Vagina (tissue), 2 donors: ENCODE data around the gene TJP2. TPM values are rescaled to one million over a fixed set of nuclear protein-coding genes. Genes with fewer than 3 reads are reported as not detected.

Experiments used
- DNase-seq, 2 donors: peaks; one replicate each; pipeline ENCODE4 v3.0.0-alpha.2; 2017; ENCODE audit errors: extremely low spot score in 2 of 2
- H3K27ac ChIP-seq: fragments of 200-600 bp; sonication (generic); one replicate; pipeline ENCODE4 v1.5.1; 2019
- H3K27me3 ChIP-seq: fragments of 200-600 bp; sonication (generic); one replicate; pipeline ENCODE4 v1.5.1; 2019
- H3K36me3 ChIP-seq, 2 donors: fragments of 200-600 bp; sonication (generic); one replicate each; pipeline ENCODE4 v1.5.1; 2017 to 2019
- H3K4me1 ChIP-seq: fragments of 200-600 bp; sonication (generic); one replicate; pipeline ENCODE4 v1.5.1; 2019
- H3K4me3 ChIP-seq, 2 donors: fragments of 200-600 bp; sonication (generic); 1 replicate in 1 of 2; 2 replicates in 1 of 2; pipeline ENCODE4 v1.5.1; 2016 to 2019
- H3K9me3 ChIP-seq: fragments of 200-600 bp; sonication (generic); one replicate; pipeline ENCODE4 v1.5.1; 2019
- CTCF ChIP-seq, 3 experiments: fragments of 450-650 bp in 2 of 3; fragments of 200-600 bp in 1 of 3; sonication (generic) in 1 of 3; IDR thresholded peaks; one replicate each; pipeline ENCODE4 v1.5.1; 2017 to 2019; ENCODE audit warnings: antibody characterized with exemption in 3 of 3, mild to moderate bottlenecking in 2 of 3, moderate library complexity in 2 of 3
- POLR2A ChIP-seq, 2 donors: fragments of 450-650 bp; IDR thresholded peaks; one replicate each; pipeline ENCODE4 v1.6.1; 2017; ENCODE audit warnings: antibody characterized with exemption in 2 of 2, mild to moderate bottlenecking in 2 of 2, moderate library complexity in 2 of 2
- POLR2AphosphoS5 ChIP-seq, 2 donors: sonication (generic); formaldehyde crosslinking; IDR thresholded peaks; one replicate each; pipeline ENCODE4 v1.9.0; 2017; ENCODE audit warnings: antibody characterized with exemption in 2 of 2, mild to moderate bottlenecking in 2 of 2, low read depth in 1 of 2; ENCODE audit not compliant: insufficient read depth in 1 of 2
- intact Hi-C: fragments of 100-400 bp; cut with DNase I; formaldehyde crosslinking; loops from one replicate; pipeline ENCODE4 v1.15.1; 2023
- total RNA-seq: library from RNA; depleted of rRNA; stranded (reverse); fragments of >200 nt; gene quantifications from one replicate; pipeline ENCODE4 v1.2.3, GENCODE V29; 2016

TJP2 gene
- total RNA-seq, 1 donor from 2014 or later: 68.3 TPM

GRCh38 chr9:69190086-69190862 lies 16.2 kb downstream of the TJP2 start:
- Histone ChIP-seq H3K27ac (no peak overlapping the region), H3K36me3 (no peaks in the 10 kb centered on the region), H3K4me3 (no peak overlapping the region), H3K27me3 (no peaks in the 10 kb centered on the region), H3K4me1 (peaks cover 11% of the 10 kb centered on the region), H3K9me3 (no peaks in the 10 kb centered on the region)
- TF ChIP-seq POLR2AphosphoS5 (IDR thresholded peaks at IDR 0.05; ENCODE audit: insufficient read depth in 1 of 2, low read depth in 1 of 2) (no peak), CTCF (IDR thresholded peaks at IDR 0.05) (no peak), POLR2A (IDR thresholded peaks at IDR 0.05) (no peak)
- no peak for DNase-seq
- intact Hi-C loops: loop anchor here (5.0 kb wide), 1 partner anchor 138 kb away; no protein-coding TSS in a partner anchor

- Histone ChIP-seq H3K27me3 (no peaks in the 10 kb centered on the region), H3K4me3 (no peak overlapping the region), H3K36me3 (no peaks in the 10 kb centered on the region), H3K9me3 (no peaks in the 10 kb centered on the region), H3K4me1 (peaks cover 11% of the 10 kb centered on the region), H3K27ac (no peak overlapping the region)
- TF ChIP-seq POLR2A (IDR thresholded peaks at IDR 0.05) (no peak), CTCF (IDR thresholded peaks at IDR 0.05) (no peak)
- intact Hi-C loops: loop anchor here (5.0 kb wide), 1 partner anchor 139 kb away; no protein-coding TSS in a partner anchor
- no peak for DNase-seq
Observed at GRCh38 chr9:69190863-69191181, 16.7 kb downstream of the TJP2 start.

GRCh38 chr9:69191231-69191630 lies 17.2 kb downstream of the TJP2 start:
- H3K27ac ChIP-seq: no peak overlapping the region
- no peak overlapping the region for H3K4me3 ChIP-seq
- peaks cover 11% of the 10 kb centered on the region for H3K4me1 ChIP-seq
- intact Hi-C loops: loop anchor here (5.0 kb wide), 1 partner anchor 139 kb away; no protein-coding TSS in a partner anchor
- no peaks in the 10 kb centered on the region for H3K27me3 ChIP-seq
- no peaks in the 10 kb centered on the region for H3K9me3 ChIP-seq
- no peak for TF ChIP-seq CTCF (IDR thresholded peaks at IDR 0.05)
- TF ChIP-seq POLR2AphosphoS5 (IDR thresholded peaks at IDR 0.05; ENCODE audit: insufficient read depth in 1 of 2, low read depth in 1 of 2): no peak
- no peak for TF ChIP-seq POLR2A (IDR thresholded peaks at IDR 0.05)
- no peak for DNase-seq
- H3K36me3 ChIP-seq: no peaks in the 10 kb centered on the region

- no peak for TF ChIP-seq POLR2AphosphoS5 (IDR thresholded peaks at IDR 0.05; ENCODE audit: insufficient read depth in 1 of 2, low read depth in 1 of 2)
- TF ChIP-seq CTCF (IDR thresholded peaks at IDR 0.05): no peak
- no peak for TF ChIP-seq POLR2A (IDR thresholded peaks at IDR 0.05)
- Histone ChIP-seq H3K4me3 (no peak overlapping the region), H3K4me1 (peaks cover 2% of the 10 kb centered on the region), H3K36me3 (no peaks in the 10 kb centered on the region), H3K9me3 (no peaks in the 10 kb centered on the region), H3K27ac (no peak overlapping the region), H3K27me3 (no peaks in the 10 kb centered on the region)
- intact Hi-C loops: loop anchor here (5.0 kb wide), 1 partner anchor 140 kb away; no protein-coding TSS in a partner anchor
- no peak for DNase-seq
Observed at GRCh38 chr9:69192214-69192613, 18.1 kb downstream of the TJP2 start.

- TF ChIP-seq CTCF (IDR thresholded peaks at IDR 0.05) (no peak), POLR2A (IDR thresholded peaks at IDR 0.05) (no peak), POLR2AphosphoS5 (IDR thresholded peaks at IDR 0.05; ENCODE audit: insufficient read depth in 1 of 2, low read depth in 1 of 2) (no peak)
- intact Hi-C loops: loop anchor here (5.0 kb wide), 1 partner anchor 141 kb away; no protein-coding TSS in a partner anchor
- no peak overlapping the region for H3K4me3 ChIP-seq
- H3K27ac ChIP-seq: no peak overlapping the region
- H3K27me3 ChIP-seq: no peaks in the 10 kb centered on the region
- H3K9me3 ChIP-seq: no peaks in the 10 kb centered on the region
- no peaks in the 10 kb centered on the region for H3K36me3 ChIP-seq
- no peaks in the 10 kb centered on the region for H3K4me1 ChIP-seq
- no peak for DNase-seq
Observed at GRCh38 chr9:69193685-69194032, 19.6 kb downstream of the TJP2 start.
